Ishikawa (cell line): ENCODE results near the gene SDK1.

Source experiments
- CEBPB ChIP-seq: IDR thresholded peaks from 2 replicates; pipeline ENCODE4 v1.6.1; 2012
- CREB1 ChIP-seq: IDR thresholded peaks from 2 replicates; pipeline ENCODE4 v1.6.1; 2012; ENCODE audit warnings: low read depth
- EGR1 ChIP-seq: IDR thresholded peaks from 2 replicates; pipeline ENCODE4 v1.6.1; 2012
- EP300 ChIP-seq: IDR thresholded peaks from 2 replicates; pipeline ENCODE4 v1.6.1; 2012; ENCODE audit warnings: borderline replicate concordance
- FOXM1 ChIP-seq: IDR thresholded peaks from 2 replicates; pipeline ENCODE4 v1.6.1; 2012; ENCODE audit warnings: low read depth, borderline replicate concordance
- NFIC ChIP-seq: IDR thresholded peaks from 2 replicates; pipeline ENCODE4 v1.6.1; 2012
- RAD21 ChIP-seq: IDR thresholded peaks from 2 replicates; pipeline ENCODE4 v1.6.1; 2012; ENCODE audit warnings: low read depth
- TAF1 ChIP-seq: IDR thresholded peaks from 2 replicates; pipeline ENCODE4 v1.6.1; 2012; ENCODE audit warnings: low read depth, mild to moderate bottlenecking
- TCF12 ChIP-seq: IDR thresholded peaks from 2 replicates; pipeline ENCODE4 v1.6.1; 2012; ENCODE audit warnings: low read depth
- TEAD4 ChIP-seq: IDR thresholded peaks from 2 replicates; pipeline ENCODE4 v1.6.1; 2012
- YY1 ChIP-seq: IDR thresholded peaks from 2 replicates; pipeline ENCODE4 v1.6.1; 2012; ENCODE audit warnings: low read depth
- ZBTB7A ChIP-seq: IDR thresholded peaks from 2 replicates; pipeline ENCODE4 v1.6.1; 2012; ENCODE audit warnings: low read depth
- TF ChIP-seq, protein P1 (sequence below): IDR thresholded peaks from 2 replicates; pipeline ENCODE4 v1.6.1; 2012
- TF ChIP-seq, protein P2 (sequence below): IDR thresholded peaks from 2 replicates; pipeline ENCODE4 v1.6.1; 2012; ENCODE audit warnings: low read depth, mild to moderate bottlenecking
- TF ChIP-seq, protein P3 (sequence below): IDR thresholded peaks from 2 replicates; pipeline ENCODE4 v1.6.1; 2012

The SDK1 gene

DNA sequence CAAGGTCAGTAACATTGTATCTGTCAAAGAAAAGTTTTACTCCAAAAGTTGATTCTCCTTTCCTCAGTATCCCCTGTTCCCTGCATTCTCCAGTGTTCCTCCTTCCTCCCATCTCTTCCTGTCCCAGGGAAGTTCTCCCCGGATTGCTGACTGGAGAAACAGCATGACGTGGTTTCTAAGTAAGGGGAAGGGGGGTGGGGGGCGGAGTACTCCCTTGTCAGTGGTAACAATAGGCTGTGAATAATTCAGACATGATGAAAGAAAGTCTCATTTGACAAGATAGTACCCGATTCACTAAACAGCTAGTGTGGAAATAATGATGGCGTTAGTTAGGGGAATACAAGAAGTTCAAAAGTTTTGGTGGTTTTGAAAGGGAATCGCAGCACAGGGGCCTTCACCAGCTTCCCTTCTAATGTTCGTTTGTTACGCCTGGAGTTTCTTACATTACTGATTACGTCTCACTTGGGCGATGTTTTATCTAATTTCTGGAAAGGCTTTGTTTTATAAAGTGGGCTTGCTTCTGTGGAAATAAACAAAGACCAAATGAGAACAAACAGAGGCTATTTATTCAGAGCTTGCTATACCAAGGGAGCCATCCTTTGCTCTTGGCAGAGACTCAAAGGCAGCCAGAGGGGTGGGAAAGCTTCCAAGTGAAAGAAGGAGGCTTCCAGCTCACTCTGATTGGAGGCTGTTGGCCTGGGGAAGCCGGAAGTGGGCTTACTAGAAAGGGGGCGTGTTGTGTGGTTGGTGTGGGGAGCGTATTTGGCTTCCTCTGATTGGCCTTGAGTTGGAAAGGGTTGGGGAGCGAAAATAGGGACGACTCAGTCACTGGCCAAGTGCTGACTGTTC lies 453.7 kb downstream of the SDK1 start:
- TF ChIP-seq, protein P1, sequence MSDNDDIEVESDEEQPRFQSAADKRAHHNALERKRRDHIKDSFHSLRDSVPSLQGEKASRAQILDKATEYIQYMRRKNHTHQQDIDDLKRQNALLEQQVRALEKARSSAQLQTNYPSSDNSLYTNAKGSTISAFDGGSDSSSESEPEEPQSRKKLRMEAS, result no peak
- no peak for TF ChIP-seq ZBTB7A
- TF ChIP-seq, protein P2, sequence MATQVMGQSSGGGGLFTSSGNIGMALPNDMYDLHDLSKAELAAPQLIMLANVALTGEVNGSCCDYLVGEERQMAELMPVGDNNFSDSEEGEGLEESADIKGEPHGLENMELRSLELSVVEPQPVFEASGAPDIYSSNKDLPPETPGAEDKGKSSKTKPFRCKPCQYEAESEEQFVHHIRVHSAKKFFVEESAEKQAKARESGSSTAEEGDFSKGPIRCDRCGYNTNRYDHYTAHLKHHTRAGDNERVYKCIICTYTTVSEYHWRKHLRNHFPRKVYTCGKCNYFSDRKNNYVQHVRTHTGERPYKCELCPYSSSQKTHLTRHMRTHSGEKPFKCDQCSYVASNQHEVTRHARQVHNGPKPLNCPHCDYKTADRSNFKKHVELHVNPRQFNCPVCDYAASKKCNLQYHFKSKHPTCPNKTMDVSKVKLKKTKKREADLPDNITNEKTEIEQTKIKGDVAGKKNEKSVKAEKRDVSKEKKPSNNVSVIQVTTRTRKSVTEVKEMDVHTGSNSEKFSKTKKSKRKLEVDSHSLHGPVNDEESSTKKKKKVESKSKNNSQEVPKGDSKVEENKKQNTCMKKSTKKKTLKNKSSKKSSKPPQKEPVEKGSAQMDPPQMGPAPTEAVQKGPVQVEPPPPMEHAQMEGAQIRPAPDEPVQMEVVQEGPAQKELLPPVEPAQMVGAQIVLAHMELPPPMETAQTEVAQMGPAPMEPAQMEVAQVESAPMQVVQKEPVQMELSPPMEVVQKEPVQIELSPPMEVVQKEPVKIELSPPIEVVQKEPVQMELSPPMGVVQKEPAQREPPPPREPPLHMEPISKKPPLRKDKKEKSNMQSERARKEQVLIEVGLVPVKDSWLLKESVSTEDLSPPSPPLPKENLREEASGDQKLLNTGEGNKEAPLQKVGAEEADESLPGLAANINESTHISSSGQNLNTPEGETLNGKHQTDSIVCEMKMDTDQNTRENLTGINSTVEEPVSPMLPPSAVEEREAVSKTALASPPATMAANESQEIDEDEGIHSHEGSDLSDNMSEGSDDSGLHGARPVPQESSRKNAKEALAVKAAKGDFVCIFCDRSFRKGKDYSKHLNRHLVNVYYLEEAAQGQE, result no peak
- TF ChIP-seq TEAD4, result no peak
- no peak for TF ChIP-seq CREB1
- TF ChIP-seq NFIC, result no peak
- TF ChIP-seq TCF12, result no peak
- no peak for TF ChIP-seq EP300

DNA sequence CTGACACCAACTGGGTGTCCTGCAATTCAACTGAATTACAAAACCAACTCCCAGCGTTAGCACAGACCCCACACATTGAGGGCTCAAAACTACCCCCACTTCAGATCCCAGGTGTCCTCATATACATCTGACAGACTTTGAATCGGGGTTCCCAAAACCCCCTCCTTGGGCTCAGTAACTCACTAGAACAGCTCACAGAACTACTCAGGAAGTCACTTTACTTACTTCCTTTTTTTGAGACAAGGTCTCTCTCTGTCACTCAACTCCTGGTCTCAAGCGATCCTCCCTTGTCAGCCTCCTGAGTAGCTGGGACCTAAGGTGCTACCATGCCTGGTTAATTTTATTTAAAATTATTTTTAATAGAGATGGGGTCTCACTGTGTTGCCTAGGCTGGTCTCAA lies 456.0 kb downstream of the SDK1 start:
- no peak for TF ChIP-seq TEAD4
- TF ChIP-seq, protein P1, result no peak
- no peak for TF ChIP-seq CREB1
- TF ChIP-seq NFIC, result no peak
- no peak for TF ChIP-seq ZBTB7A
- TF ChIP-seq, protein P3, sequence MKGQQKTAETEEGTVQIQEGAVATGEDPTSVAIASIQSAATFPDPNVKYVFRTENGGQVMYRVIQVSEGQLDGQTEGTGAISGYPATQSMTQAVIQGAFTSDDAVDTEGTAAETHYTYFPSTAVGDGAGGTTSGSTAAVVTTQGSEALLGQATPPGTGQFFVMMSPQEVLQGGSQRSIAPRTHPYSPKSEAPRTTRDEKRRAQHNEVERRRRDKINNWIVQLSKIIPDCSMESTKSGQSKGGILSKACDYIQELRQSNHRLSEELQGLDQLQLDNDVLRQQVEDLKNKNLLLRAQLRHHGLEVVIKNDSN, result no peak
- TF ChIP-seq EGR1, result no peak
- TF ChIP-seq RAD21, result no peak
- no peak for TF ChIP-seq CEBPB
- no peak for TF ChIP-seq EP300
- TF ChIP-seq, protein P2, result no peak
- no peak for TF ChIP-seq TAF1
- no peak for TF ChIP-seq TCF12
- TF ChIP-seq YY1, result no peak
- TF ChIP-seq FOXM1, result no peak

DNA sequence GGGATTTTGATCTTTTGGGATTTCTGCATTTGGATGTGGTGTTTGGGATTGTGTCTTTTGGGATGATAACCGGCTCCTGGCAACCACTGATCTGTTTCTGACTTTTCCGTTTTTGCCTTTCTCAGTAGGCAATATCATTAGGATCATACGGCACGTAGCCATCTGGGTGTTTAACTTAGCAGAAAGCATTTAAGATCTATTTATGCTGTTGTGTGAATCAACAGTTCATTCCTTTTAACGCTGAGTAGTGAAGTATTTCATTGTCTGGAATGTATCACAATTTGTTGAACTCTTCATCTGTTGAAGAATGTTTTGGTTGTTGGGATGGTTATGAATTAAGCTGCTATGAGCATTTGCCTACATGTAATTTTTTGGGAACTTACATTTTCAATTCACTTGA lies 459.6 kb downstream of the SDK1 start:
- TF ChIP-seq, protein P3, result no peak
- TF ChIP-seq FOXM1 (no peak), CREB1 (no peak), ZBTB7A (no peak), RAD21 (no peak), TEAD4 (no peak), TCF12 (no peak), EGR1 (no peak), YY1 (no peak)
- TF ChIP-seq, protein P2, result no peak

DNA sequence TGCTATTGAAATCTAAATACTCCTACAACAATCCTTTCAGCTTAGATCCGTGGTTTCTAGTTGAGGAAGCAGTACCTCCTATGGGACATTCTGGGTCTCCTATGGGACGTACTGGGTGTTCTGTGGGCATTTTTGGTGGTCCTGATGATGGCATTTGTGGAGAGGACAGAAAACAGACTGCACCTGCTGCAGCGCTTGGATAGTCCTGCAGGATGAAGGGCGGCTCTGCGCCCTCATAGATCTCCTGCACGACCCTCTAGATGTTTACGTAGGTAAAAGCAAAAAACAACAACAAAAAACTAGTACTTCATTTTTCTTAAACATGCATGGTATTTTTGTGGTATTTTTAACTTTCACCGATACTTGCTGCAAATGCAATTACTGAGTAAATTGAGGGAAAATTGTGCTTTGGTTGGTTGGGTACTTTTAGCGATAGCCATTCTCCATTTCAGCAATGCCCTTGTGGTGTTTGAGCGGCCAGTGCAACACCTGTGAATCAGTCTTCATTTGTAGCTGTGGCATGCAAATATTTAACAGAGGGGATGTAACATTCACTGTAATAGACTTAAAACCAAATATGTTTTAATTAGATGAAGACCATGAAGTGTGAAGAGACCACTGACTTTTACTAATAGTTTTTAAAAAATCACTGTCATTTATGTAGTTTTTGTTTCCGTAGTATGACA lies 461.2 kb downstream of the SDK1 start:
- TF ChIP-seq ZBTB7A, result no peak
- no peak for TF ChIP-seq TCF12
- TF ChIP-seq FOXM1, result no peak
- TF ChIP-seq, protein P3, result no peak
- no peak for TF ChIP-seq YY1
- TF ChIP-seq, protein P2, result no peak
- TF ChIP-seq TEAD4, result no peak
- no peak for TF ChIP-seq TAF1
